Ovary (tissue), 9 donors: ENCODE data around the gene MAD1L1. TPM values are rescaled to one million over a fixed set of nuclear protein-coding genes. Genes with fewer than 3 reads are reported as not detected.

ENCODE experiments used
- DNase-seq, 5 donors: peaks; one replicate each; pipeline ENCODE4 v3.0.0-alpha.2; 2019 to 2020
- H3K27ac ChIP-seq, 2 donors: fragments of 200-600 bp; one replicate each; pipeline versions ENCODE4 v1.5.1 to v1.8.0; 2019 to 2022
- H3K27me3 ChIP-seq: fragments of 200-600 bp; one replicate; pipeline ENCODE4 v1.8.0; 2022
- H3K36me3 ChIP-seq: fragments of 200-600 bp; sonication (generic); one replicate; pipeline ENCODE4 v1.5.1; 2019
- H3K4me1 ChIP-seq: one replicate; pipeline ENCODE4 v1.8.1; 2013; ENCODE audit warnings: mild to moderate bottlenecking, moderate library complexity; ENCODE audit not compliant: insufficient read depth
- H3K4me3 ChIP-seq: fragments of 200-600 bp; sonication (generic); one replicate; pipeline ENCODE4 v1.5.1; 2017
- H3K9me3 ChIP-seq, 2 donors: fragments of 200-600 bp in 1 of 2; sonication (generic) in 1 of 2; one replicate each; pipeline versions ENCODE4 v1.5.1 to v1.8.1; 2013 to 2019; ENCODE audit warnings: mild to moderate bottlenecking in 1 of 2, moderate library complexity in 1 of 2
- EP300 ChIP-seq: sonication (generic); formaldehyde crosslinking; IDR thresholded peaks from one replicate; pipeline ENCODE4 v1.6.1; 2017; ENCODE audit warnings: antibody characterized with exemption
- POLR2A ChIP-seq: fragments of 450-650 bp; IDR thresholded peaks from one replicate; pipeline ENCODE4 v1.6.1; 2017; ENCODE audit warnings: antibody characterized with exemption, mild to moderate bottlenecking, moderate library complexity
- WGBS, 3 donors: extraction: QIAGEN DNeasy Blood & Tissue Kit in 1 of 3; methylation state at CpG; one replicate each; pipeline versions ENCODE4 v1.1.5 to v1.1.7; 2013 to 2017; 5-methylcytosine and 5-hydroxymethylcytosine counted together
- intact Hi-C, 4 donors: fragments of 100-400 bp; cut with DNase I; formaldehyde crosslinking; loops; one replicate each; pipeline versions ENCODE4 v1.11.0 to v1.15.1; 2022 to 2023
- polyA plus RNA-seq, 2 donors: library from polyadenylated mRNA; stranded (reverse); fragments of 200-250 nt in 1 of 2; fragments of 350-450 nt in 1 of 2; fragmentation: Illumina TruSeq in 1 of 2; extraction: RNeasy Lipid Tissue Mini Kit (QIAGEN cat#74804) in 1 of 2; gene quantifications; one replicate each; pipeline ENCODE4 v1.2.3, GENCODE V29; 2013 to 2014
- total RNA-seq, 7 donors: library from RNA; depleted of rRNA in 2 of 7; stranded (reverse); fragments of >200 nt in 2 of 7; fragmentation: NEBNext Ultra II Directional in 3 of 7; extraction: Animal tissue kit (Norgen Biotek cat#: 25700) in 3 of 7; gene quantifications; one replicate each; pipeline versions ENCODE4 v1.1.0 to v1.2.4, GENCODE V29; 2016 to 2023
- TF ChIP-seq, protein P1 (sequence below), 3 donors: fragments of 450-650 bp in 2 of 3; fragments of 200-600 bp in 1 of 3; IDR thresholded peaks; one replicate each; pipeline versions ENCODE4 v1.5.1 to v1.8.0; 2016 to 2022; ENCODE audit warnings: antibody characterized with exemption in 3 of 3, mild to moderate bottlenecking in 1 of 3
- donor health status: DM: no; HTN: no; CAD: no; lungs with moderate emphysema.
- donor health status: DM: no; HTN: no; CAD: no.
- donor health status: Bipolar disorder and iron deficiency.
- donor health status: DM: yes; HTN: yes; CAD: no.
- donor health status: DM: no; HTN: no; CAD: no.
- donor health status: DM: yes; HTN: yes; CAD: no.

The MAD1L1 gene
- total and polyA plus RNA-seq, 9 donors = 5.9 to 36.6 (median 22.8) TPM

DNA sequence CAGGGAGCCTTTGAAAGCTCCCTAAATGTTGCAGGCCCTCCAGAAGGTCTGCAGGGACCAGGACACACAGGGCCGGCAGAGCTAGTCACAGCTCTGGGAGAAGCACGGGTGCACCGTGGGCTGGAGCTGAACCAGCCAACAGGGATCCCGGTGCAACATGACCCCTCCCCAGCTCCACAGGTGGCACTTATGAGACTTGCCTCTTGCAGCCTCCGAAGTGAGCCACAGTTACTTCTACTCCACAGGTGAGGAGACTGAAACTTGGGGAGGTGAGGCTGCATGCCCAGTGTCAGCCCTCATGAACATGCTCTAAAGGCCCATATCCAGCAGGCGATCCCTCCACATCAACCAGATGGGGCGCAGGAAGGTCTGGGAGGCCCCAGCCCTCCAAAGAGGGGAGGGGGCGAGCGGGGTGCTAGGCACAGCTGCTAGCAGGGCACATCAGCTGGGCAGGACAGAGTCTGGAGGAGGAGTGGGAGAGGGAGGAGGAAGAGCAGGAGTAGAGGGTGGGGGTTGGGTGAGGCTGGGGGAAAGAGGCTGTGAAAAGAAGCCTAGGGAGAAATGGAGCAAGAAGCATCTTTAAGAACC, 338.3 kb downstream of the MAD1L1 start:
- WGBS, 3 donors = 92 to 94% (median 93%) methylated on average over 9 of the region's 9 CpGs

DNA sequence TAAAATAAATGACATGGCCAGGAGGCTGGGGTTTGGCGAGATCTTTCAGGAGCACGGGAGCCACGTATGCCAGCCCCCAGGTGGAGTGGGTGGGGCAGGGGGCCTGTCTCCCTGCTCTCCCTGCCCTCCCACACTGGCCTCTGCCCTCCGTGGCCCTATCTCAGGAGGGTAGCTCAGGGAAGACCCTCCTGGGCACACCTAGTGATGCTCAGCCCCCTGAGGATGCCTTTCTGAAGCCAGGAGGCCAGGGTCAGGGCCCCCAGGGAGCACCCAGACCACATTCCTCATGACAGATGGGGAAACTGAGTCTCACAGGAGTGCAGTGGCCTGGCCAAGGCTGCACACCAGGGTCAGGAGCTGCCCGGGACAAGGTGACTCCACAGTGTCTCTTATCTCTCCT, 339.3 kb downstream of the MAD1L1 start:
- Histone ChIP-seq H3K4me1 (no peaks in the 10 kb centered on the region), H3K4me3 (no peak overlapping the region), H3K27ac (no peak overlapping the region), H3K9me3 (no peaks in the 10 kb centered on the region), H3K36me3 (no peaks in the 10 kb centered on the region), H3K27me3 (no peaks in the 10 kb centered on the region)
- TF ChIP-seq, protein P1, sequence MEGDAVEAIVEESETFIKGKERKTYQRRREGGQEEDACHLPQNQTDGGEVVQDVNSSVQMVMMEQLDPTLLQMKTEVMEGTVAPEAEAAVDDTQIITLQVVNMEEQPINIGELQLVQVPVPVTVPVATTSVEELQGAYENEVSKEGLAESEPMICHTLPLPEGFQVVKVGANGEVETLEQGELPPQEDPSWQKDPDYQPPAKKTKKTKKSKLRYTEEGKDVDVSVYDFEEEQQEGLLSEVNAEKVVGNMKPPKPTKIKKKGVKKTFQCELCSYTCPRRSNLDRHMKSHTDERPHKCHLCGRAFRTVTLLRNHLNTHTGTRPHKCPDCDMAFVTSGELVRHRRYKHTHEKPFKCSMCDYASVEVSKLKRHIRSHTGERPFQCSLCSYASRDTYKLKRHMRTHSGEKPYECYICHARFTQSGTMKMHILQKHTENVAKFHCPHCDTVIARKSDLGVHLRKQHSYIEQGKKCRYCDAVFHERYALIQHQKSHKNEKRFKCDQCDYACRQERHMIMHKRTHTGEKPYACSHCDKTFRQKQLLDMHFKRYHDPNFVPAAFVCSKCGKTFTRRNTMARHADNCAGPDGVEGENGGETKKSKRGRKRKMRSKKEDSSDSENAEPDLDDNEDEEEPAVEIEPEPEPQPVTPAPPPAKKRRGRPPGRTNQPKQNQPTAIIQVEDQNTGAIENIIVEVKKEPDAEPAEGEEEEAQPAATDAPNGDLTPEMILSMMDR (IDR thresholded peaks at IDR 0.05) = no peak
- TF ChIP-seq POLR2A = no peak
- TF ChIP-seq EP300 = no peak
- 81 to 89% (median 86%) methylated on average over 4 to 5 of the region's 5 CpGs for WGBS, 3 donors
- DNase-seq = no peak
- intact Hi-C loops = no loop called here

More for the DNA sequence above, 338.3 kb downstream of the MAD1L1 start:
- Histone ChIP-seq H3K4me3 (no peak overlapping the region), H3K4me1 (no peaks in the 10 kb centered on the region), H3K27me3 (no peaks in the 10 kb centered on the region), H3K36me3 (no peaks in the 10 kb centered on the region), H3K27ac (no peak overlapping the region), H3K9me3 (no peaks in the 10 kb centered on the region)
- no peak for DNase-seq
- intact Hi-C loops = no loop called here
- TF ChIP-seq, protein P1 (IDR thresholded peaks at IDR 0.05) = no peak
- TF ChIP-seq EP300 = no peak
- TF ChIP-seq POLR2A = no peak

DNA sequence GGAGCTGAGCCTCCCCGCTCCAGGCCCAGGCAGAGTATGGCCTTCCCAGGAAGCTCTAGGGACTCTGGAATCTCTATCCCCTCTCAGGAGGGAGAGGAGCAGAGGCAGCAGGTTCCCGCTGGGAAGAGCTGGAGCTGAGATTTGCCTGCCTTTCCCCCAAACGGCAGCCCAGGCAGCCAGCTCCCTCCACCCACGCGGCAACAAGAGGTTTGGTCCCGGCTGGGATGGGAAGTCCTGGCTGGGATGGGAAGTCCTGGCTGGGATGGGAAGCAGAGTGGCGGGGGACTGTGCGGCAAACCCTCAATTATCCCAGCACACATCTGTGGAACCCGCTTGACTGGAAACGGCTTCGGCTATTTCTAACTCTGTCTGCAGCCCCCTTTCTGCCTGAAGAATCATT, 339.7 kb downstream of the MAD1L1 start:
- no peak overlapping the region for H3K27ac ChIP-seq
- WGBS, 3 donors = 58 to 73% (median 73%) methylated on average over 9 to 11 of the region's 11 CpGs
- TF ChIP-seq POLR2A = no peak
- no peak for TF ChIP-seq EP300
- TF ChIP-seq, protein P1 (IDR thresholded peaks at IDR 0.05) = no peak
- H3K36me3 ChIP-seq = no peaks in the 10 kb centered on the region
- H3K9me3 ChIP-seq = no peaks in the 10 kb centered on the region
- H3K4me1 ChIP-seq = no peaks in the 10 kb centered on the region
- no peaks in the 10 kb centered on the region for H3K27me3 ChIP-seq
- DNase-seq = no peak
- intact Hi-C loops = no loop called here
- no peak overlapping the region for H3K4me3 ChIP-seq

DNA sequence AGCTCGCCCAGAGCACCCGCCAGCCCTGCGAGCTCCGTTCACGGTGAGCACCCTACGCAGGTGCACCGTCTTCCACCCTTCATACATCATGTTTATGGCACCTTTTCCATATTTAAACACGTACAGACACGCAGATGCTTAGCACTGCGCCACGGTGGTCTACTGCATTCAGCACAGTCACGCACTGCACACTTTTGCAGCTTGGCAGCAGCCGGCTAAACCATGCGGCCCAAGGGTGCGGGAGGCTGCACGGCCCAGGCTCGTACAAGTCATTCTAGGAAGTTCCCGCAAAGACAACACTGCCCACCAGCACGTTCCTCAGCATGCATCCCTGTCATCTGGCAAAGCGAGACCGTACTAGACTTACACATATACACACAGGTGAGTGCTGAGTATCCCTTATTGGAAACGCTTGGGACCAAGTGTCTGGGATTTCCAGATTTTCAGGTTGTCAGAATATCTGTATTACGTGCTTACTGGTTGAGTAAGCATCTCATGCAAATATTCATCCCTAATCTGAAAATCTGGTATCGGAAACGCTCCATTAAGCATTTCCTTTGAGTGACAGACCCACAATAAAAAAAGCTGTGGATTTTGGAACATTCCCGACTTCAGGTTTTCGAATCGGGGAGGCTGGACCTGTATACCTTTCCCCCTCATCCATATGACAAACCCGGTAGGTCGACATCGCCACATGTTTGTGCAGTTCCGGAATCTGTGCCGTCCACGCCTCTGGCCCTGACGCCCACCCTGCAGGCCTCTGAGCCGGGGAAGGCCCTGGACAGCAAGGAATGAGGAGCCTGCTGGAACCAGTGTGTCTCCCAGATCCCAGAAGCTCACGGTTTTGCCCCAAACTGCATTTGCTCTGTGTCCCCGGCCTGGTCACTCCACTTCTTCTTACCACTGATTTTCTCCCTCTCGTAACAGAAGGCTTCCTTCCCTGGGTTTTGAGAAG, 340.5 kb downstream of the MAD1L1 start:
- intact Hi-C loops = no loop called here
- 94% methylated on average over 39 of the region's 39 CpGs for WGBS, 3 donors

More for the DNA sequence above, 340.5 kb downstream of the MAD1L1 start:
- TF ChIP-seq EP300 (no peak), POLR2A (no peak)
- TF ChIP-seq, protein P1 (IDR thresholded peaks at IDR 0.05) = no peak
- H3K27me3 ChIP-seq = no peaks in the 10 kb centered on the region
- H3K4me3 ChIP-seq = no peak overlapping the region
- no peaks in the 10 kb centered on the region for H3K36me3 ChIP-seq
- H3K4me1 ChIP-seq = no peaks in the 10 kb centered on the region
- no peak overlapping the region for H3K27ac ChIP-seq
- no peaks in the 10 kb centered on the region for H3K9me3 ChIP-seq
- DNase-seq = no peak
